HL-60/S4 treated with phorbol 12-myristate 13-acetate at 8.2 ng/mL for 4 days and 3 days (cell line): ENCODE data around the gene EMID1.

Experiments used
- in situ Hi-C: fragments of 300-500 bp; cut with MboI; formaldehyde crosslinking; loops from 2 replicates; pipeline ENCODE4 v1.15.0; 2022; ENCODE audit warnings: low sequenced_read_pairs

EMID1 gene

GRCh38 chr22:29258407-29259252 is 52.9 kb downstream of the EMID1 start:
- in situ Hi-C loops = no loop called here

- in situ Hi-C loops = no loop called here
These were observed 53.7 kb downstream of the EMID1 start for GRCh38 chr22:29259253-29259899.

- in situ Hi-C loops = no loop called here
These were observed 54.4 kb downstream of the EMID1 start for GRCh38 chr22:29260031-29260560.

GRCh38 chr22:29260601-29261315 is 55.1 kb downstream of the EMID1 start:
- in situ Hi-C loops = no loop called here

GRCh38 chr22:29263791-29264276 is 58.1 kb downstream of the EMID1 start:
- in situ Hi-C loops = no loop called here

DNA sequence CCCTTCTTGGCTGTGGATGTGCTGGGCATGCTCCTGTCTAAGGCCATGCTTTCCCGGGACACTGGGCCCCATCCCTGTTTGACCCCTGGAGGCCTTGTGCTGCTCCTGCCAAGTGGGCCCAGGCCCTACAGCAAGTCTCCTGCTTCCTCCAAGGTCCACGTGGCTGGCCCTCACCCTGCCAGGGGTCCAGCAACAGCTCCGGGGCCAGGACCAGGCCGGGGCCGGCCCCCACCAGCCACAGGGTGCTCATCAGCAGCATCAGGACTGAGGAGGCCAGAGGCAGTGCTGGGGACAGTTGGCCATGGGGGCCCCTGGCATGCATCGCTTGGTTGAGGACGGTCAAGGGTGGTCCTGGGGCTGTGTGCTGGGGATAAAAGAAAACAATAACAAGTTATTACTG is 59.6 kb downstream of the EMID1 start:
- in situ Hi-C loops = no loop called here

- in situ Hi-C loops = no loop called here
These were observed 60.2 kb downstream of the EMID1 start for GRCh38 chr22:29265929-29266328.

DNA sequence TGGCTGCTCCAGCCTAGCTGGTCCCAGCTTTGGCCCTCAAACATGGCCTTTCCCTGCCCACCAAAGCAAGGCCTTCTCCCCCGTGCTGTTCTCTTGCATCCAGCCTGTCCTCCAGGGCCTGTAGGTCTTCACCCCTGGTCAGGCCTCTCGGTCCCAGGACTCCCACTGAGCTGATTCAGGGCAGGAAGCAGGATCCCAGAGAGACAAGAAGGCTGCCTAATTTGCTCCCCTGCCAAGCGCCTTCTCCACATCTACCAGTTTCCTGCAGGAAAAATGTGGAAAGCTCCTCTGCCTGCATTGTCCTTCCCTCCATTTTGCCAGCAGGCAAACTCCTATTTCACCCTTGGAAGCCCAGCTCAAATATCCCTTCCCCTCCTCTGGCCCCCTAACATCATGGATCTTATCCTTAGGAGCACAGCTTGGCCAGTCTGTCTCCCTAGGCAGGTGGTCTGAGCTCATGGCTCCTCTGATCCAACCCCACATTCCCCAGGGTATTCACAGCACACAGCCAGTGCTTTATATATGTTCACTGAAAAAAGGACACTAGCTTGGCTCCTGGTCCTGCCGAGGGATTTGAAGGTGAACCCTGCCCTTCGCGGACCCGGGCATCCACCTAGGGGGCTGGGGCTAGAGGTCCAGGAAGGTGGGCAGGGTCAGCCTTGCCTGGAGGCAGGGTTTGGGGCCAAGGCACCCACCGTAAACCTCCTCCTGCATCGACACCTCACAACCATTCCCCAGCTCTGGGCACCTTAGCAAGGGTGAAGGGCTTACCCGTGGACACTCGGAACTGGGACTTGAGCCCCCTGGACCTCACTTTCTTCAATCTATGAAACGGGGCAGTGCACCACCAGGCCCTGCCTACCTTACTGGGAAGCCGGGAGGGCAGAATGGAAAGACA is 61.1 kb downstream of the EMID1 start:
- in situ Hi-C loops = no loop called here

DNA sequence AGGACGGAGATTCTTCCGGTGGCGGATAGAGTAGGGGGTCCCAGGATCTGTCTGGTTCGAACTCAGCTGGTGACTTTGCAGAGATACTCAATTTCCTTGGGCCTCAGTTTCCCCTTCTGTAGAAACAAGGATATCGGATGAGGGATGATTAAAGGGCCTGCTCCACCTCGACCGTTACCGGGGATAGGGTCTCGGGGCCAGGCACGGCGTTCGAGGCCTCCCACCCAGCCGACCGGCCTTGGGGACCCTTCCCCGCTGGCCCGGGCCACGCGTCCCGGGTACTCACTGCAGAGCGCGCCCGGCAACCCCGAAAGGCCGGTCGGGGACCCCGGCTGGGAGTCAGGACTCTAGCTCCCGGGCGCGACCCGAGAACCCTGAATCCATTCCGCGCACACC is 61.8 kb downstream of the EMID1 start:
- in situ Hi-C loops = no loop called here

GRCh38 chr22:29267858-29268510 is 62.3 kb downstream of the EMID1 start, which contains the start of the genes EWSR1 and RHBDD3:
EWSR1 (plus strand) TSS chr22:29268268; CDS start chr22:29268337, 69 bp downstream.
RHBDD3 (minus strand) TSS chr22:29267981; CDS start chr22:29265626, 2,355 bp downstream.
- in situ Hi-C loops = no loop called here

DNA sequence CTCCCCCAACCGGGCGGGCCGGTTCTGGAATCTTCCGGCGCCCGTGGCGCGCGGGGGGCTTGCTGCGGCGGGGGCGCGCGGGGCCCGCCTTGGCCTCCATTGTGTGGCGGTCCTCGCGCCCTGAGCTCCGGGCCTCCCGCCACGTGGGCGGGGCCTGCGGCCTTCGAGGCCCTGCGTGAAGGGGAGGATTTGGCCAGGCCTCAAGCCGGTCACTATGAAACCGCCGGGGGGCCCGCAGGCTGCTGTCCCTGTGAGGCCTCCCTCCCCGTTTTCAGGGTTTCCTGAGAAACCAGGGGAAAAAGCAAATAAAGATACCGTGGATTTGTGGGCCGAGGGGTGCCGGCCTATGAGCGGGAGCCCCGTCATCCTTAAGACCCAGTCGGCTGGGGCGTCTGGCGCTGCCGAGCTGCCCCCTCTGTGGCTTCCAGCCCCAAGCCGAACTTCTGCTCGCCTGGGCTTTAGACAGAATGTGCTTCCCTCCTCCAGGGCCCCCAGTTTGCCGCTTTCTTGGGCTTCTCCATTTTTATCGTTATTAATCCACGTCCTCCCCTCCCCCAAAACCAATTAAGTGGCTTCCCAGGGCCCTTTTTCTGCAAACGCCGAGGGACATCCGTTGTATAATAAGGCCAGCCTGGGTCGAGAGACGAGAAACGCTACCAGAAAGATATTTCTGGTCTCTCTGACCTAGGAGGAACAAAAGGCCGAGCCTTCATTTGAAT is 63.0 kb downstream of the EMID1 start:
- in situ Hi-C loops = no loop called here

GRCh38 chr22:29269230-29269604 is 63.5 kb downstream of the EMID1 start:
- in situ Hi-C loops = no loop called here

- in situ Hi-C loops = no loop called here
These were observed 64.2 kb downstream of the EMID1 start for GRCh38 chr22:29269731-29270474.

DNA sequence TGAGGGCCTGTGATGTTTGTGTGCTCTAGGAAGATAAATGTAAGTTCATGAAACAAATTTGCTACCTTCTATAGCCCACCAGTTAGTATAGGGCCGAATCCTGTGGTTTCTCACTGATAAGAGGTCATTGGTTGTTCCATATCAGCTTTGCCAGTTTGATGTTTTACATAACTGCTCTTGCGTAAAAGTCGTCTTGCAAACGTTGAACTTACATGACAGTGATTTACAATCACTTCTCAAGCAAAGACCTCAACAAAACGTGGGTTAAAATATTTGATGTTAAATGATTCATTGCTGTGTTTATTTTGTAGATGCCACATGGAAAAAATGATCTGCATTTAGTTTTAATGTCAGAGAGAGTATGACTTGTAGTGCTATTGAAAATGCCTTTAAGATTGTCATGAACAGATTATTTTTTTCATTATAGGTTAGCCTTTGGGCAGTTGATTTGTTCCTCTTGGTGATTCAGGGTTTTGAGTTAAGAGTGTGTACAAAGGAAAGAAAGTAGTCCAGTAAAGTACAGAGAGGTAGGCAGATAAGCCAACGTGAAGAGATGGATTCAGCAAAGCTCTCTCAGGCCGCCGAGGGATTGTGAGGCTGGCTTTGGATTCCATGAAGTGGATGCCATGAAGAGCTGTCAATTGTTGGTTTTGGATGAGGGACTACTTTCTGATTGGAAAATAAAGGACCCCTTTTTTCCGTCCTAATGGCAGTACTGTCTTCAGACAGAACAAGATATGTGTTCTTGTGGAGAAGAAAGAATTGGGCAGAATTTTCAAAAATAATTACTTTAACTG is 65.0 kb downstream of the EMID1 start:
- in situ Hi-C loops = no loop called here

- in situ Hi-C loops = no loop called here
These were observed 66.9 kb downstream of the EMID1 start for GRCh38 chr22:29272624-29273023.

- in situ Hi-C loops = no loop called here
These were observed 69.5 kb downstream of the EMID1 start for GRCh38 chr22:29275167-29275566.

GRCh38 chr22:29275819-29276565 is 70.3 kb downstream of the EMID1 start:
- in situ Hi-C loops = no loop called here
